ENCODE measurements around the gene PTPRN2. TPM values are rescaled to one million over a fixed set of nuclear protein-coding genes. Genes with fewer than 3 reads are reported as not detected.
"Not testable (repeated sequence)": the region's sequence is repeated elsewhere in the genome, so short reads cannot be mapped to it uniquely, and the experiment has no call there.

The PTPRN2 gene
- polyA plus RNA-seq, 3 donors from 2014 or later, result 1.9 to 3.7 (median 2.2) TPM

GRCh38 chr7:157937406-157937805 is 650.2 kb downstream of the PTPRN2 start:
- Mint-ChIP-seq H3K4me1 (peaks cover 0 to 4% of the 10 kb centered on the region in 2 donors), H3K36me3 (no peaks in the 10 kb centered on the region), H3K9me3 (peaks cover 5 to 14% (median 10%) of the 10 kb centered on the region in 6 donors), H3K27ac (no peak overlapping the region), H3K4me3 (no peak overlapping the region), H3K27me3 (ENCODE audit: low read depth in 3 of 3) (peaks cover 0 to 4% (median 2%) of the 10 kb centered on the region in 3 donors)
- no peak for DNase-seq

GRCh38 chr7:157936976-157937375 is 650.6 kb downstream of the PTPRN2 start:
- H3K9me3 Mint-ChIP-seq, result peaks cover 5 to 17% (median 14%) of the 10 kb centered on the region in 6 donors
- H3K27me3 Mint-ChIP-seq (ENCODE audit: low read depth in 3 of 3), result peaks cover 0 to 4% (median 2%) of the 10 kb centered on the region in 3 donors
- no peaks in the 10 kb centered on the region for H3K36me3 Mint-ChIP-seq
- H3K4me1 Mint-ChIP-seq, result peaks cover 0 to 8% of the 10 kb centered on the region in 2 donors
- no peak for DNase-seq
- no peak overlapping the region for H3K4me3 Mint-ChIP-seq
- no peak overlapping the region for H3K27ac Mint-ChIP-seq

DNA sequence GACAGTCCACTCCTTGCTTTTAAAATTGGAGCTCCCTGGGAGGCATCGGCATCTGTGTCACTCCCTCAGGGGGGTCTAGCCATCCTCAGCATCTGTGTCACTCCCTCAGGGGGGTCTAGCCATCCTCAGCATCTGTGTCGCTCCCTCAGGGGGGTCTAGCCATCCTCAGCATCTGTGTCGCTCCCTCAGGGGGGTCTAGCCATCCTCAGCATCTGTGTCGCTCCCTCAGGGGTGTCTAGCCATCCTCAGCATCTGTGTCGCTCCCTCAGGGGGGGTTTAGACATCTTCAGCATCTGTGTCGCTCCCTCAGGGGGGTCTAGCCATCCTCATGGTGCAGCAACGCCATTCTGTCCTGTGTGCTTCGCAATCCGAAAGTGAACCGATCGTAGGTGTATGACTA is 651.9 kb downstream of the PTPRN2 start:
- H3K9me3 Mint-ChIP-seq, result peaks cover 5 to 17% (median 14%) of the 10 kb centered on the region in 6 donors
- H3K27ac Mint-ChIP-seq; H3K36me3 Mint-ChIP-seq; H3K4me1 Mint-ChIP-seq; H3K27me3 Mint-ChIP-seq (ENCODE audit: low read depth in 3 of 3); DNase-seq; H3K4me3 Mint-ChIP-seq: not testable (repeated sequence)

DNA sequence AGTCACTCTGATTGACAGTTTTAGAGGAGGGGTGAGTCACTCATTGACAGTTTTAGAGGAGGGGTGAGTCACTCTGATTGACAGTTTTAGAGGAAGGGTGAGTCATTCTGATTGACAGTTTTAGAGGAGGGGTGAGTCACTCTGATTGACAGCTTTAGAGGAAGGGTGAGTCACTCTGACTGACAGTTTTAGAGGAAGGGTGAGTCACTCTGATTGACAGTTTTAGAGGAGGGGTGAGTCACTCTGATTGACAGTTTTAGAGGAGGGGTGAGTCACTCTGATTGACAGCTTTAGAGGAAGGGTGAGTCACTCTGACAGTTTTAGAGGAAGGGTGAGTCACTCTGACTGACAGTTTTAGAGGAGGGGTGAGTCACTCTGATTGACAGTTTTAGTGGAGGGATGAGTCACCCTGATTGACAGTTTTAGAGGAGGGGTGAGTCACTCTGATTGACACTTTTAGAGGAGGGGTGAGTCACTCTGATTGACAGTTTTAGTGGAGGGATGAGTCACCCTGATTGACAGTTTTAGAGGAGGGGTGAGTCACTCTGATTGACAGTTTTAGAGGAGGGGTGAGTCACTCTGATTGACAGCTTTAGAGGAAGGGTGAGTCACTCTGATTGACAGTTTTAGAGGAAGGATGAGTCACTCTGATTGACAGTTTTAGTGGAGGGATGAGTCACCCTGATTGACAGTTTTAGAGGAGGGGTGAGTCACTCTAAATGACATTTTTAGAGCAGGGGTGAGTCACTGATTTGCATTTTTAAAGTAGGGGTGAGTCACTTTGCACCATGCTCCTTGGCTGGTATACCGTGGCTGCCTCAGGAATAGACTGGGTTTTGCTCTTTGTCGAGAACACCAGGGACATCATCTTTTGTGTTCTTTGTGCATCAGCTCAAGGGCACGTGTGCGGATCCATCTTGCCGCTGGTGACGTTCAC is 654.1 kb downstream of the PTPRN2 start:
- H3K4me3 Mint-ChIP-seq; DNase-seq; H3K27me3 Mint-ChIP-seq (ENCODE audit: low read depth in 3 of 3); H3K36me3 Mint-ChIP-seq; H3K4me1 Mint-ChIP-seq: not testable (repeated sequence)
- Mint-ChIP-seq H3K9me3 (peaks cover 5 to 17% (median 14%) of the 10 kb centered on the region in 6 donors), H3K27ac (peak overlapping the region in 1 of 6 donors; percentile 30)

DNA sequence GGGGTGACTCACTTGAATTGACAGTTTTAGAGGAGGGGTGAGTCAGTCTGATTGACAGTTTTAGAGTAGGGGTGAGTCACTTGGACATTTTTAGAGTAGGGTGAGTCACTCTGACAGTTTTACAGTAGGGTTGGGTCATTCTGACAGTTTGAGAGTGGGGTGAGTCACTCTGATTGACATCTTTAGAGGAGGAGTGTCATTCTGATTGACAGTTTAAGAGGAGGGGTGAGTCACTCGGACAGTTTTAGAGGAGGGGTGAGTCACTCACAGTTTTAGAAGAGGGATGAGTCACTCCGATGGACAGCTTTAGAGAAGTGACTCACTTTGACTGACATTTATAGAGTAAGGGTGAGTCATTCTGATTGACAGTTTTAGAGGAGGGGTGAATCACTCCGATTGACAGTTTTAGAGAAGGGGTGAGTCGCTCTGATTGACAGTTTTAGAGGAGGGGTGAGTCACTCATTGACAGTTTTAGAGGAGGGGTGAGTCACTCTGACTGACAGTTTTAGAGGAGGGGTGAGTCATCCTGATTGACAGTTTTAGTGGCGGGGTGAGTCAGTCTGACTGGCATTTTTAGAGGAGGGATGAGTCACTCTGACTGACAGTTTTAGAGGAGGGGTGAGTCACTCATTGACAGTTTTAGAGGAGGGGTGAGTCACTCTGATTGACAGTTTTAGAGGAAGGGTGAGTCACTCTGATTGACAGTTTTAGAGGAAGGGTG is 655.0 kb downstream of the PTPRN2 start:
- no peaks in the 10 kb centered on the region for H3K36me3 Mint-ChIP-seq
- peaks cover 0 to 2% (median 0%) of the 10 kb centered on the region in 3 donors for H3K27me3 Mint-ChIP-seq (ENCODE audit: low read depth in 3 of 3)
- DNase-seq, result no peak
- H3K27ac Mint-ChIP-seq, result peak overlapping the region in 3 of 6 donors; percentile 20 to 39 (median 28)
- H3K4me3 Mint-ChIP-seq, result no peak overlapping the region
- peaks cover 2 to 8% of the 10 kb centered on the region in 2 donors for H3K4me1 Mint-ChIP-seq
- peaks cover 7 to 17% (median 14%) of the 10 kb centered on the region in 6 donors for H3K9me3 Mint-ChIP-seq

- Mint-ChIP-seq H3K4me1 (peaks cover 10 to 16% of the 10 kb centered on the region in 2 donors), H3K4me3 (no peak overlapping the region), H3K27me3 (ENCODE audit: low read depth in 3 of 3) (peaks cover 2 to 3% (median 2%) of the 10 kb centered on the region in 3 donors), H3K9me3 (peaks cover 7 to 18% (median 12%) of the 10 kb centered on the region in 6 donors), H3K36me3 (no peaks in the 10 kb centered on the region), H3K27ac (no peak overlapping the region)
- DNase-seq, result no peak
Observed at GRCh38 chr7:157930926-157931466, 656.6 kb downstream of the PTPRN2 start.

GRCh38 chr7:157930441-157930840 is 657.2 kb downstream of the PTPRN2 start:
- peaks cover 7 to 19% (median 12%) of the 10 kb centered on the region in 6 donors for H3K9me3 Mint-ChIP-seq
- no peak for DNase-seq
- no peak overlapping the region for H3K27ac Mint-ChIP-seq
- peaks cover 15 to 22% of the 10 kb centered on the region in 2 donors for H3K4me1 Mint-ChIP-seq
- H3K36me3 Mint-ChIP-seq, result no peaks in the 10 kb centered on the region
- no peak overlapping the region for H3K4me3 Mint-ChIP-seq
- peaks cover 2 to 6% (median 3%) of the 10 kb centered on the region in 3 donors for H3K27me3 Mint-ChIP-seq (ENCODE audit: low read depth in 3 of 3)

- Mint-ChIP-seq H3K36me3 (no peaks in the 10 kb centered on the region), H3K9me3 (peaks cover 7 to 19% (median 12%) of the 10 kb centered on the region in 6 donors), H3K4me1 (peaks cover 18 to 24% of the 10 kb centered on the region in 2 donors), H3K27me3 (ENCODE audit: low read depth in 3 of 3) (peaks cover 2 to 6% (median 3%) of the 10 kb centered on the region in 3 donors), H3K4me3 (no peak overlapping the region), H3K27ac (no peak overlapping the region)
- DNase-seq, result no peak
Observed at GRCh38 chr7:157929671-157930070, 658.0 kb downstream of the PTPRN2 start.

DNA sequence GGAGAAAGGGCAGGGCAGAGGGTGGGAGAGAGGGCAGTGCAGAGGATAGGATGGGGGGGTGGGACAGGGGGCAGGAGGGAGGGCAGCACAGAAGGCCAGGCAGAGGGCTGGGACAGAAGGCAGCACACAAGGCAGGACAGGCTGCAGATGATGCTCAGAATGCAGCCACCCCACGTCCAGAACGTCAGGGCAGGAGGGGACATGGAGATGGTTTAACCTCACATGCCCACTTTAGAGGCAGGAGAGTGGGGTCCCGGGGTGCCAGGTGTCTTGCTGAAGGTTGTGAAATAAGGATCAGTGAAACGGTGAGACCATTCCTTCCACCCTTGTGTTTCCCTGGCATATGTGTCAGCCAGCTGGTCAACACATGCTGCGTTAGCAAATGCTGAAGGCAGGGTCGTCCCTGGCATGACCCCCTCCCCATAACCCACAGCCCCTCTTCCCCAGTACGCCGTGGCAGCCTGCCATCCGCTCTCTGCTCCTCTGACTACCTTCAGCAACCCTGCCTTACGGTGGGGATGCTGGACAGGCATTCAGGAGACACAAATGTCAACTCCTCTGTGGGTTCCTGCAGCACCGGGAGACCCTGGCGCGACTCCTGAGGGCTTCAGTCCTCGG is 658.7 kb downstream of the PTPRN2 start:
- peaks cover 18 to 24% of the 10 kb centered on the region in 2 donors for H3K4me1 Mint-ChIP-seq
- no peaks in the 10 kb centered on the region for H3K36me3 Mint-ChIP-seq
- H3K9me3 Mint-ChIP-seq, result peaks cover 7 to 16% (median 9%) of the 10 kb centered on the region in 6 donors
- H3K4me3 Mint-ChIP-seq, result no peak overlapping the region
- no peak for DNase-seq
- H3K27ac Mint-ChIP-seq, result no peak overlapping the region
- H3K27me3 Mint-ChIP-seq (ENCODE audit: low read depth in 3 of 3), result peaks cover 2 to 6% (median 3%) of the 10 kb centered on the region in 3 donors

GRCh38 chr7:157928171-157928794 is 659.3 kb downstream of the PTPRN2 start:
- peaks cover 18 to 24% of the 10 kb centered on the region in 2 donors for H3K4me1 Mint-ChIP-seq
- DNase-seq, result no peak
- peaks cover 2 to 8% (median 3%) of the 10 kb centered on the region in 3 donors for H3K27me3 Mint-ChIP-seq (ENCODE audit: low read depth in 3 of 3)
- H3K9me3 Mint-ChIP-seq, result peaks cover 7 to 14% (median 8%) of the 10 kb centered on the region in 6 donors
- H3K27ac Mint-ChIP-seq, result no peak overlapping the region
- no peaks in the 10 kb centered on the region for H3K36me3 Mint-ChIP-seq
- no peak overlapping the region for H3K4me3 Mint-ChIP-seq

DNA sequence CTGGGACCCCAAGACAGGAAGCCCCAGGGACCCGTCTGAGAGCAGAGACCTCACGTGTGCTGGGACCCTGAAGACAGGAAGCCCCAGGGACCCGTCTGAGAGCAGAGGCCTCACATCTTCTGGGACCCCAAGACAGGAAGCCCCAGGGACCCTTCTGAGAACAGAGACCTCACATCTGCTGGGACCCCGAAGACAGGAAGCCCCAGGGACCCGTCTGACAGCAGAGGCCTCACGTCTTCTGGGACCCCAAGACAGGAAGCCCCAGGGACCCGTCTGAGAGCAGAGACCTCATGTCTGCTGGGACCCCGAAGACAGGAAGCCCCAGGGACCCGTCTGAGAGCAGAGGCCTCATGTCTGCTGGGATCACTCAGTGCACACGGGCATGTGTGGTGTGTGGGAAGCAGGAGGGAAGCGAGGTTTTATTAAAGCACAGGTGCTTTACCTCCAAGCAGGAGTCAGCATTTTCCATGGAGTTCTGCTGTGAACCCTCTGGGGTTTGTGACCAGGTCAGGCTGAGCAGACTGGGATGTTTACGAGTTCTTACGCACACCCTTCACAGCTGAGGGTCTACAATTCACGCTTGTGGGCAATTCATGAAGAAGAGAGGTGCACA is 660.2 kb downstream of the PTPRN2 start:
- H3K4me1 Mint-ChIP-seq, result peaks cover 18 to 19% of the 10 kb centered on the region in 2 donors
- H3K27ac Mint-ChIP-seq, result no peak overlapping the region
- no peak for DNase-seq
- peaks cover 2 to 8% (median 3%) of the 10 kb centered on the region in 3 donors for H3K27me3 Mint-ChIP-seq (ENCODE audit: low read depth in 3 of 3)
- H3K36me3 Mint-ChIP-seq, result no peaks in the 10 kb centered on the region
- H3K9me3 Mint-ChIP-seq, result peaks cover 2 to 9% (median 4%) of the 10 kb centered on the region in 6 donors
- H3K4me3 Mint-ChIP-seq, result no peak overlapping the region

GRCh38 chr7:157926521-157927150 is 661.0 kb downstream of the PTPRN2 start:
- peaks cover 16 to 18% of the 10 kb centered on the region in 2 donors for H3K4me1 Mint-ChIP-seq
- H3K27me3 Mint-ChIP-seq (ENCODE audit: low read depth in 3 of 3), result peaks cover 2 to 10% (median 3%) of the 10 kb centered on the region in 3 donors
- H3K9me3 Mint-ChIP-seq, result peaks cover 0 to 6% (median 0%) of the 10 kb centered on the region in 6 donors
- H3K4me3 Mint-ChIP-seq, result no peak overlapping the region
- no peaks in the 10 kb centered on the region for H3K36me3 Mint-ChIP-seq
- peak overlapping the region in 4 of 6 donors; percentile 61 to 73 (median 70) for H3K27ac Mint-ChIP-seq
- no peak for DNase-seq
